ENCODE data around the gene TTC12. TPM values are rescaled to one million over a fixed set of nuclear protein-coding genes. Genes with fewer than 3 reads are reported as not detected.

TTC12 gene
- total and polyA plus RNA-seq, 2 of the 13 experiments (the other 11 are each of a cell fraction or from before 2014, with no cell fraction given) = 5.4 to 11.6 TPM

DNA sequence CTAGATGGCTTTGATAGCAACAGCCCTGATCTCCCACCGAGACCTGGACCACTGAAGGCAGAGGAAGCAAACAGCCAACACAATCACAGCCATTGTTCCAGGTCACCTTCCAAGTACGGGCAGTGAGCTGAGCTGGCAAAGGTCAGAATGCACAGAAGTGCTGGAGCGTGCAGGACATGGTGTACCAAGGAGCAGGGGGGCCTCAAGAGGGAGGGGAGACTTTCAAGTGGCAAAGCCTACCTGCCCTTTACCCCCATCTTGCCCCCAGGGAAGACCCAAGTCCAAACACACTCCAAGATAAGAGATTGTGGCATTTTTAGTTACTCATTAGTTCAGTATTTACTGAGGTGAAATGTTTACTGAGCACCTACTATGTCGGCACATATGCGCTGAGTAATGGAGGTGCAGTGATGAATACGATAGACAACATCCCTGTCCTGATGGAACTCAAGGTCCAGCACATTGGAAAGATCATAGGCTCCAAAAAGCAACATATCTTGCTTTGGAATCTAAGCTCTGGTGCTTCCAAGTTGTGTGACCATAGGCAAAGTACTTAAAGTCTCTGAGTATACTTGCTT, 26.0 kb upstream of the TTC12 start (continued):
- TF ChIP-seq, protein P1, sequence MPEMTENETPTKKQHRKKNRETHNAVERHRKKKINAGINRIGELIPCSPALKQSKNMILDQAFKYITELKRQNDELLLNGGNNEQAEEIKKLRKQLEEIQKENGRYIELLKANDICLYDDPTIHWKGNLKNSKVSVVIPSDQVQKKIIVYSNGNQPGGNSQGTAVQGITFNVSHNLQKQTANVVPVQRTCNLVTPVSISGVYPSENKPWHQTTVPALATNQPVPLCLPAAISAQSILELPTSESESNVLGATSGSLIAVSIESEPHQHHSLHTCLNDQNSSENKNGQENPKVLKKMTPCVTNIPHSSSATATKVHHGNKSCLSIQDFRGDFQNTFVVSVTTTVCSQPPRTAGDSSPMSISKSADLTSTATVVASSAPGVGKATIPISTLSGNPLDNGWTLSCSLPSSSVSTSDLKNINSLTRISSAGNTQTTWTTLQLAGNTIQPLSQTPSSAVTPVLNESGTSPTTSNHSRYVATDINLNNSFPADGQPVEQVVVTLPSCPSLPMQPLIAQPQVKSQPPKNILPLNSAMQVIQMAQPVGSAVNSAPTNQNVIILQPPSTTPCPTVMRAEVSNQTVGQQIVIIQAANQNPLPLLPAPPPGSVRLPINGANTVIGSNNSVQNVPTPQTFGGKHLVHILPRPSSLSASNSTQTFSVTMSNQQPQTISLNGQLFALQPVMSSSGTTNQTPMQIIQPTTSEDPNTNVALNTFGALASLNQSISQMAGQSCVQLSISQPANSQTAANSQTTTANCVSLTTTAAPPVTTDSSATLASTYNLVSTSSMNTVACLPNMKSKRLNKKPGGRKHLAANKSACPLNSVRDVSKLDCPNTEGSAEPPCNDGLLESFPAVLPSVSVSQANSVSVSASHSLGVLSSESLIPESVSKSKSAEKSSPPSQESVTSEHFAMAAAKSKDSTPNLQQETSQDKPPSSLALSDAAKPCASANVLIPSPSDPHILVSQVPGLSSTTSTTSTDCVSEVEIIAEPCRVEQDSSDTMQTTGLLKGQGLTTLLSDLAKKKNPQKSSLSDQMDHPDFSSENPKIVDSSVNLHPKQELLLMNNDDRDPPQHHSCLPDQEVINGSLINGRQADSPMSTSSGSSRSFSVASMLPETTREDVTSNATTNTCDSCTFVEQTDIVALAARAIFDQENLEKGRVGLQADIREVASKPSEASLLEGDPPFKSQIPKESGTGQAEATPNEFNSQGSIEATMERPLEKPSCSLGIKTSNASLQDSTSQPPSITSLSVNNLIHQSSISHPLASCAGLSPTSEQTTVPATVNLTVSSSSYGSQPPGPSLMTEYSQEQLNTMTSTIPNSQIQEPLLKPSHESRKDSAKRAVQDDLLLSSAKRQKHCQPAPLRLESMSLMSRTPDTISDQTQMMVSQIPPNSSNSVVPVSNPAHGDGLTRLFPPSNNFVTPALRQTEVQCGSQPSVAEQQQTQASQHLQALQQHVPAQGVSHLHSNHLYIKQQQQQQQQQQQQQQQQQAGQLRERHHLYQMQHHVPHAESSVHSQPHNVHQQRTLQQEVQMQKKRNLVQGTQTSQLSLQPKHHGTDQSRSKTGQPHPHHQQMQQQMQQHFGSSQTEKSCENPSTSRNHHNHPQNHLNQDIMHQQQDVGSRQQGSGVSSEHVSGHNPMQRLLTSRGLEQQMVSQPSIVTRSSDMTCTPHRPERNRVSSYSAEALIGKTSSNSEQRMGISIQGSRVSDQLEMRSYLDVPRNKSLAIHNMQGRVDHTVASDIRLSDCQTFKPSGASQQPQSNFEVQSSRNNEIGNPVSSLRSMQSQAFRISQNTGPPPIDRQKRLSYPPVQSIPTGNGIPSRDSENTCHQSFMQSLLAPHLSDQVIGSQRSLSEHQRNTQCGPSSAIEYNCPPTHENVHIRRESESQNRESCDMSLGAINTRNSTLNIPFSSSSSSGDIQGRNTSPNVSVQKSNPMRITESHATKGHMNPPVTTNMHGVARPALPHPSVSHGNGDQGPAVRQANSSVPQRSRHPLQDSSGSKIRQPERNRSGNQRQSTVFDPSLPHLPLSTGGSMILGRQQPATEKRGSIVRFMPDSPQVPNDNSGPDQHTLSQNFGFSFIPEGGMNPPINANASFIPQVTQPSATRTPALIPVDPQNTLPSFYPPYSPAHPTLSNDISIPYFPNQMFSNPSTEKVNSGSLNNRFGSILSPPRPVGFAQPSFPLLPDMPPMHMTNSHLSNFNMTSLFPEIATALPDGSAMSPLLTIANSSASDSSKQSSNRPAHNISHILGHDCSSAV (CRISPR knock-in tag; IDR thresholded peaks at IDR 0.05; ENCODE audit: borderline replicate concordance) = no peak
- TF ChIP-seq ZNF292 (CRISPR knock-in tag; IDR thresholded peaks at IDR 0.05; ENCODE audit: borderline replicate concordance, low read depth) = 0 out of 2 replicates have a peak, but pooled peaks have one; percentile 36
- no peak for TF ChIP-seq ZNF205 (CRISPR knock-in tag; IDR thresholded peaks at IDR 0.05)
- TF ChIP-seq TCF7 (IDR thresholded peaks at IDR 0.05; ENCODE audit: low read depth) = peak; percentile 42
- TF ChIP-seq, protein P2, sequence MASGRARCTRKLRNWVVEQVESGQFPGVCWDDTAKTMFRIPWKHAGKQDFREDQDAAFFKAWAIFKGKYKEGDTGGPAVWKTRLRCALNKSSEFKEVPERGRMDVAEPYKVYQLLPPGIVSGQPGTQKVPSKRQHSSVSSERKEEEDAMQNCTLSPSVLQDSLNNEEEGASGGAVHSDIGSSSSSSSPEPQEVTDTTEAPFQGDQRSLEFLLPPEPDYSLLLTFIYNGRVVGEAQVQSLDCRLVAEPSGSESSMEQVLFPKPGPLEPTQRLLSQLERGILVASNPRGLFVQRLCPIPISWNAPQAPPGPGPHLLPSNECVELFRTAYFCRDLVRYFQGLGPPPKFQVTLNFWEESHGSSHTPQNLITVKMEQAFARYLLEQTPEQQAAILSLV (CRISPR knock-in tag; IDR thresholded peaks at IDR 0.05; ENCODE audit: borderline replicate concordance) = no peak
- no peak for TF ChIP-seq MBD4 (IDR thresholded peaks at IDR 0.05; ENCODE audit: borderline replicate concordance, low read length)
- TF ChIP-seq KDM1A (CRISPR knock-in tag; IDR thresholded peaks at IDR 0.05) = 0 out of 2 replicates have a peak, but pooled peaks have one; percentile 44
- peak; percentile 49; the same call in 1 of the 2 replicates for TF ChIP-seq HNF4A (CRISPR knock-in tag; IDR thresholded peaks at IDR 0.05)
- 0 out of 2 replicates have a peak, but pooled peaks have one; percentile 24 for TF ChIP-seq ZNF263 (CRISPR knock-in tag; IDR thresholded peaks at IDR 0.05)
- TF ChIP-seq RXRB (CRISPR knock-in tag; IDR thresholded peaks at IDR 0.05; ENCODE audit: borderline replicate concordance) = no peak
- TF ChIP-seq NAIF1 (CRISPR knock-in tag; IDR thresholded peaks at IDR 0.05; ENCODE audit: borderline replicate concordance) = no peak
- TF ChIP-seq NFIC (IDR thresholded peaks at IDR 0.05; ENCODE audit: low read length) = no peak
- TF ChIP-seq U2AF1 (optimal IDR thresholded peaks at IDR 0.05; ENCODE audit: low read depth, low read length) = no peak
- peak; percentile 22; the same call in 1 of the 2 replicates for TF ChIP-seq BCL6 (CRISPR knock-in tag; IDR thresholded peaks at IDR 0.05)
- TF ChIP-seq NPAS2 (CRISPR knock-in tag; IDR thresholded peaks at IDR 0.05; ENCODE audit: borderline replicate concordance) = no peak
- TF ChIP-seq STAG1 (CRISPR knock-in tag; IDR thresholded peaks at IDR 0.05) = no peak
- no peak for TF ChIP-seq BRD4 (CRISPR knock-in tag; IDR thresholded peaks at IDR 0.05)
- peak; percentile 53 for TF ChIP-seq HDAC2 (CRISPR knock-in tag; IDR thresholded peaks at IDR 0.05)
- peak; percentile 64; the same call in 1 of the 2 replicates for TF ChIP-seq NR2F2 (IDR thresholded peaks at IDR 0.05; ENCODE audit: borderline replicate concordance, low read depth)
- TF ChIP-seq WIZ (CRISPR knock-in tag; IDR thresholded peaks at IDR 0.05) = no peak
- TF ChIP-seq, protein P3, sequence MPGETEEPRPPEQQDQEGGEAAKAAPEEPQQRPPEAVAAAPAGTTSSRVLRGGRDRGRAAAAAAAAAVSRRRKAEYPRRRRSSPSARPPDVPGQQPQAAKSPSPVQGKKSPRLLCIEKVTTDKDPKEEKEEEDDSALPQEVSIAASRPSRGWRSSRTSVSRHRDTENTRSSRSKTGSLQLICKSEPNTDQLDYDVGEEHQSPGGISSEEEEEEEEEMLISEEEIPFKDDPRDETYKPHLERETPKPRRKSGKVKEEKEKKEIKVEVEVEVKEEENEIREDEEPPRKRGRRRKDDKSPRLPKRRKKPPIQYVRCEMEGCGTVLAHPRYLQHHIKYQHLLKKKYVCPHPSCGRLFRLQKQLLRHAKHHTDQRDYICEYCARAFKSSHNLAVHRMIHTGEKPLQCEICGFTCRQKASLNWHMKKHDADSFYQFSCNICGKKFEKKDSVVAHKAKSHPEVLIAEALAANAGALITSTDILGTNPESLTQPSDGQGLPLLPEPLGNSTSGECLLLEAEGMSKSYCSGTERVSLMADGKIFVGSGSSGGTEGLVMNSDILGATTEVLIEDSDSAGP (CRISPR knock-in tag; IDR thresholded peaks at IDR 0.05; ENCODE audit: borderline replicate concordance) = no peak

Measured in HepG2 (cell line).